WTC11 (cell line): ENCODE results near the gene XPR1. TPM values are rescaled to one million over a fixed set of nuclear protein-coding genes. Genes with fewer than 3 reads are reported as not detected.

ENCODE experiments used
- ATAC-seq: fragments of 200-7000 bp; cut with Tn5 transposase; 2 replicates; pipeline ENCODE4 v1.10.0; 2021; ENCODE audit warnings: mild to moderate bottlenecking, moderate library complexity
- CTCF ChIA-PET: fragments of 300-600 bp; sonication (Branson Sonifier 250); formaldehyde crosslinking; loops from one replicate; lab custom pipeline; 2021; ENCODE audit warnings: antibody characterized with exemption; lab: Charles Lee
- POLR2A ChIA-PET: fragments of 350-600 bp; sonication (Branson Sonifier 250); formaldehyde crosslinking; loops from one replicate; lab custom pipeline; 2021; ENCODE audit warnings: antibody characterized with exemption; lab: Charles Lee
- DNase-seq: peaks from one replicate; pipeline ENCODE4 v3.0.0; 2021; ENCODE audit warnings: low spot score
- H3K27ac Mint-ChIP-seq: 2 replicates; pipeline ENCODE4 v1.8.0; 2021; ENCODE audit warnings: mixed read lengths
- H3K27me3 Mint-ChIP-seq: 2 replicates; pipeline ENCODE4 v1.8.0; 2021; ENCODE audit warnings: low read depth, mild to moderate bottlenecking, moderate library complexity, mixed read lengths
- H3K36me3 Mint-ChIP-seq: 2 replicates; pipeline ENCODE4 v1.8.0; 2021; ENCODE audit warnings: mixed read lengths
- H3K4me1 Mint-ChIP-seq: 2 replicates; pipeline ENCODE4 v1.8.0; 2022; ENCODE audit warnings: mixed read lengths
- H3K4me3 Mint-ChIP-seq: 2 replicates; pipeline ENCODE4 v1.8.0; 2021; ENCODE audit warnings: mild to moderate bottlenecking, moderate library complexity, mixed read lengths
- H3K9me3 Mint-ChIP-seq: 2 replicates; pipeline ENCODE4 v1.8.0; 2021; ENCODE audit warnings: mixed read lengths
- ATF1 ChIP-seq: sonication (generic); formaldehyde crosslinking; IDR thresholded peaks from 2 replicates; pipeline ENCODE4 v1.8.1; 2023; ENCODE audit warnings: mild to moderate bottlenecking, moderate library complexity, missing genetic modification reagents
- E2F1 ChIP-seq: sonication (generic); formaldehyde crosslinking; IDR thresholded peaks from 2 replicates; pipeline ENCODE4 v1.8.0; 2022; ENCODE audit warnings: mild to moderate bottlenecking, missing genetic modification reagents
- ELF4 ChIP-seq: sonication (generic); formaldehyde crosslinking; IDR thresholded peaks from 2 replicates; pipeline ENCODE4 v1.8.1; 2022; ENCODE audit warnings: low read depth, mild to moderate bottlenecking, moderate library complexity, missing genetic modification reagents
- ESRRA ChIP-seq: sonication (generic); formaldehyde crosslinking; IDR thresholded peaks from 2 replicates; pipeline ENCODE4 v1.8.1; 2022; ENCODE audit warnings: mild to moderate bottlenecking, missing genetic modification reagents, borderline replicate concordance
- FOXJ3 ChIP-seq: sonication (generic); formaldehyde crosslinking; IDR thresholded peaks from 2 replicates; pipeline ENCODE4 v1.9.0; 2021; ENCODE audit warnings: missing genetic modification reagents, mild to moderate bottlenecking, borderline replicate concordance
- FOXK1 ChIP-seq: sonication (generic); formaldehyde crosslinking; IDR thresholded peaks from 2 replicates; pipeline ENCODE4 v1.8.0; 2022; ENCODE audit warnings: mild to moderate bottlenecking, moderate library complexity, missing genetic modification reagents
- MYBL2 ChIP-seq: sonication (generic); formaldehyde crosslinking; IDR thresholded peaks from 2 replicates; pipeline ENCODE4 v1.8.1; 2023; ENCODE audit warnings: mild to moderate bottlenecking, moderate library complexity, missing genetic modification reagents
- NFATC4 ChIP-seq: fragments of 250-450 bp; sonication (Bioruptor Pico); IDR thresholded peaks from 2 replicates; pipeline ENCODE4 v1.9.0; 2021; ENCODE audit warnings: mild to moderate bottlenecking
- PREB ChIP-seq: sonication (generic); formaldehyde crosslinking; IDR thresholded peaks from 2 replicates; pipeline ENCODE4 v1.8.1; 2022; ENCODE audit warnings: mild to moderate bottlenecking, missing genetic modification reagents, moderate library complexity, borderline replicate concordance
- SMAD3 ChIP-seq: sonication (generic); formaldehyde crosslinking; IDR thresholded peaks from 2 replicates; pipeline ENCODE4 v1.8.0; 2022; ENCODE audit warnings: missing genetic modification reagents, mild to moderate bottlenecking, borderline replicate concordance
- SMAD4 ChIP-seq: sonication (generic); formaldehyde crosslinking; IDR thresholded peaks from 2 replicates; pipeline ENCODE4 v1.8.0; 2022; ENCODE audit warnings: mild to moderate bottlenecking, missing genetic modification reagents
- TEAD4 ChIP-seq: sonication (generic); formaldehyde crosslinking; IDR thresholded peaks from 2 replicates; pipeline ENCODE4 v1.8.0; 2022; ENCODE audit warnings: mild to moderate bottlenecking, missing genetic modification reagents
- ZNF396 ChIP-seq: fragments of 250-450 bp; sonication (Bioruptor Pico); IDR thresholded peaks from 2 replicates; pipeline ENCODE4 v1.8.0; 2021; ENCODE audit warnings: mild to moderate bottlenecking, moderate library complexity, borderline replicate concordance
- total RNA-seq: library from RNA; stranded (reverse); gene quantifications from 3 replicates; pipeline ENCODE4 v1.2.3, GENCODE V29; 2021
- TF ChIP-seq, protein P1 (sequence below): sonication (generic); formaldehyde crosslinking; IDR thresholded peaks from 2 replicates; pipeline ENCODE4 v1.8.0; 2022; ENCODE audit warnings: mild to moderate bottlenecking, missing genetic modification reagents
- TF ChIP-seq, protein P2 (sequence below): fragments of 250-450 bp; sonication (Bioruptor Pico); conservative IDR thresholded peaks from 2 replicates; pipeline ENCODE4 v1.9.0; 2021; ENCODE audit warnings: mild to moderate bottlenecking
- TF ChIP-seq, protein P3 (sequence below): sonication (generic); formaldehyde crosslinking; IDR thresholded peaks from 2 replicates; pipeline ENCODE4 v1.8.1; 2022; ENCODE audit warnings: low read depth, missing genetic modification reagents, borderline replicate concordance
- TF ChIP-seq, protein P4 (sequence below): sonication (generic); formaldehyde crosslinking; IDR thresholded peaks from 2 replicates; pipeline ENCODE4 v1.8.1; 2023; ENCODE audit warnings: mild to moderate bottlenecking, missing genetic modification reagents
- TF ChIP-seq, protein P5 (sequence below): sonication (generic); formaldehyde crosslinking; IDR thresholded peaks from 2 replicates; pipeline ENCODE4 v1.8.1; 2023; ENCODE audit warnings: mild to moderate bottlenecking, missing genetic modification reagents

The XPR1 gene
- total RNA-seq, 1 experiment from 2014 or later: 34.6 TPM

DNA sequence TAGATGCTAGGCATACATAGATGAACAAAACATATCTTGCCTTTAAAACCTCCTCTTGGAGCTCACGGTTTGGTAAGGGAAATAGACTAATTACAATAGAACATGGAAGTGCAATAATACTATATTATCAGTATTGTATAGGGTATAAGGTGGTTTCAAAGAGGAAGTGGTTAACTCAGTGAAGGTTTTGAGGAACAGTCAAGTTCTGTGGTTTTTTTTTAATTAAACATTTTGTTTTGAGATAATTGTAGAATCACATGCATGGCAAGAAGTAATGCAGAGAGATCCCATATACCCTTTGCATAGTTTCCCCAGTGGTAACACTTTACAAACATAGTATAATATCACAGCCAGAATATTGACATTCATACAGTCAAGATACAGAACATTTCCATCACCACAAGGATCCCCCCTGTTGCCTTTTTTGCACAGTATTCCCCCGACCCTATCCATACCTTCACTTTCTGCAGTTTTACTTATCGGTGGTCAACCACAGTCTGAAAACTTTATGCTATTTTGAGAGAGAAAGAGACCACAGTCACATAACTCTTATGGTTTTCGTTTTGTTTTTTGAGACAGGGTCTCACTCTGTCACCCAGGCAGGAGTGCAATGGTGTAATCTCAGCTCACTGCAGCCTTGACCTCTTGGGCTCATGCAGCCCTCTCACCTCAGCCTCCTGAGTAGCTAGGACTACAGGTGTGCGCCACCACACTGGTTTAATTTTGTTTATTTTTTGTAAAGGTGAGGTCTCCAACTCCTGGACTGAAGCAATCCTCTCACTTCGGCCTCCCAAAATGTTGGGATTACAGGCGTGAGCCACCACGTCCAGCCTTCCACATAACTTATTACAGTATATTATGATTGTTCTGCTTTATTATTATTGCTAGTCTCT lies 220.4 kb downstream of the XPR1 start:
- peaks cover 2% of the 10 kb centered on the region; the same call in 1 of the 2 replicates for H3K36me3 Mint-ChIP-seq
- peaks cover 29% of the 10 kb centered on the region for H3K4me1 Mint-ChIP-seq
- ChIA-PET CTCF (interaction anchor here (1.9 kb wide), 1 partner anchor 11 kb away, joined by 6 read pairs; no protein-coding TSS in a partner anchor), POLR2A (interaction anchor here (0.5 kb wide), 1 partner anchor 1906 kb away, joined by 6 read pairs; no protein-coding TSS in a partner anchor)
- H3K9me3 Mint-ChIP-seq: no peaks in the 10 kb centered on the region
- no peak for DNase-seq
- no peak overlapping the region for H3K4me3 Mint-ChIP-seq
- H3K27me3 Mint-ChIP-seq: no peaks in the 10 kb centered on the region
- TF ChIP-seq FOXK1 (CRISPR knock-in tag) (no peak), ELF4 (no peak), SMAD4 (CRISPR knock-in tag) (no peak), PREB (no peak), SMAD3 (CRISPR knock-in tag) (no peak), TEAD4 (CRISPR knock-in tag) (no peak), ZNF396 (no peak), E2F1 (CRISPR knock-in tag) (no peak), ATF1 (CRISPR knock-in tag) (no peak), ESRRA (no peak), MYBL2 (CRISPR knock-in tag) (no peak), FOXJ3 (CRISPR knock-in tag) (no peak), NFATC4 (CRISPR knock-in tag) (no peak)
- TF ChIP-seq, protein P1, sequence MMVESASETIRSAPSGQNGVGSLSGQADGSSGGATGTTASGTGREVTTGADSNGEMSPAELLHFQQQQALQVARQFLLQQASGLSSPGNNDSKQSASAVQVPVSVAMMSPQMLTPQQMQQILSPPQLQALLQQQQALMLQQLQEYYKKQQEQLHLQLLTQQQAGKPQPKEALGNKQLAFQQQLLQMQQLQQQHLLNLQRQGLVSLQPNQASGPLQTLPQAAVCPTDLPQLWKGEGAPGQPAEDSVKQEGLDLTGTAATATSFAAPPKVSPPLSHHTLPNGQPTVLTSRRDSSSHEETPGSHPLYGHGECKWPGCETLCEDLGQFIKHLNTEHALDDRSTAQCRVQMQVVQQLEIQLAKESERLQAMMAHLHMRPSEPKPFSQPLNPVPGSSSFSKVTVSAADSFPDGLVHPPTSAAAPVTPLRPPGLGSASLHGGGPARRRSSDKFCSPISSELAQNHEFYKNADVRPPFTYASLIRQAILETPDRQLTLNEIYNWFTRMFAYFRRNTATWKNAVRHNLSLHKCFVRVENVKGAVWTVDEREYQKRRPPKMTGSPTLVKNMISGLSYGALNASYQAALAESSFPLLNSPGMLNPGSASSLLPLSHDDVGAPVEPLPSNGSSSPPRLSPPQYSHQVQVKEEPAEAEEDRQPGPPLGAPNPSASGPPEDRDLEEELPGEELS: no peak
- TF ChIP-seq, protein P2, sequence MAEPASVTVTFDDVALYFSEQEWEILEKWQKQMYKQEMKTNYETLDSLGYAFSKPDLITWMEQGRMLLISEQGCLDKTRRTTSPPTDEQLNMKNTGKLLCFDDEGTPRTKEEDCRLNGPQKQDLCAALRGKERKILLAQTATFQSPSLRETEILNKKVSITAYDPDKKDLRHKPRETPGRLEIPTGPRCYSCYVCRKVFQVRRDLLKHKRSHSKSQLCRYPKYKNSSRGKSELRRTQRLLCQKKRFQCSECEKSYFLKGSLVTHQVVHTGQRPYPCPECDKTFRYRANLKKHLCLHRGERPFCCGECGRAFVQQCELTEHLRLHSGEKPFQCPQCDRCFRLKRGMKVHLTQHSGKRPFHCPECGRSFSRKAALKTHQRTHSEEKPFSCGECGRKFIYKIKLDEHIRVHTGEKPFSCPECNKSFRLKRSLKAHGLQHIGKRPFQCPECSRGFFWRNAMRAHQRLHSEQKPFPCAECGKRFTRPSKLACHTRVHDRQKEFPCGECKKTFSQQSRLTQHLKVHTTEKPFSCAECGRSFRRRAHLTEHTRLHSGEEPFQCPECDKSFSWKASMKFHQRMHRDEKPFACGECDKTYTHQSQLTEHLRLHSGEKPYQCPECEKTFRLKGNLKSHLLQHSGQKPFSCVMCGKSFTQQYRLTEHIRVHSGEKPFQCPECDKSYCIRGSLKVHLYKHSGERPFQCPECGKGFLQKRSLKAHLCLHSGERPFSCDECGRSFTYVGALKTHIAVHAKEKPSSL: no peak
- TF ChIP-seq, protein P3, sequence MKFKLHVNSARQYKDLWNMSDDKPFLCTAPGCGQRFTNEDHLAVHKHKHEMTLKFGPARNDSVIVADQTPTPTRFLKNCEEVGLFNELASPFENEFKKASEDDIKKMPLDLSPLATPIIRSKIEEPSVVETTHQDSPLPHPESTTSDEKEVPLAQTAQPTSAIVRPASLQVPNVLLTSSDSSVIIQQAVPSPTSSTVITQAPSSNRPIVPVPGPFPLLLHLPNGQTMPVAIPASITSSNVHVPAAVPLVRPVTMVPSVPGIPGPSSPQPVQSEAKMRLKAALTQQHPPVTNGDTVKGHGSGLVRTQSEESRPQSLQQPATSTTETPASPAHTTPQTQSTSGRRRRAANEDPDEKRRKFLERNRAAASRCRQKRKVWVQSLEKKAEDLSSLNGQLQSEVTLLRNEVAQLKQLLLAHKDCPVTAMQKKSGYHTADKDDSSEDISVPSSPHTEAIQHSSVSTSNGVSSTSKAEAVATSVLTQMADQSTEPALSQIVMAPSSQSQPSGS (CRISPR knock-in tag): no peak
- TF ChIP-seq, protein P4, sequence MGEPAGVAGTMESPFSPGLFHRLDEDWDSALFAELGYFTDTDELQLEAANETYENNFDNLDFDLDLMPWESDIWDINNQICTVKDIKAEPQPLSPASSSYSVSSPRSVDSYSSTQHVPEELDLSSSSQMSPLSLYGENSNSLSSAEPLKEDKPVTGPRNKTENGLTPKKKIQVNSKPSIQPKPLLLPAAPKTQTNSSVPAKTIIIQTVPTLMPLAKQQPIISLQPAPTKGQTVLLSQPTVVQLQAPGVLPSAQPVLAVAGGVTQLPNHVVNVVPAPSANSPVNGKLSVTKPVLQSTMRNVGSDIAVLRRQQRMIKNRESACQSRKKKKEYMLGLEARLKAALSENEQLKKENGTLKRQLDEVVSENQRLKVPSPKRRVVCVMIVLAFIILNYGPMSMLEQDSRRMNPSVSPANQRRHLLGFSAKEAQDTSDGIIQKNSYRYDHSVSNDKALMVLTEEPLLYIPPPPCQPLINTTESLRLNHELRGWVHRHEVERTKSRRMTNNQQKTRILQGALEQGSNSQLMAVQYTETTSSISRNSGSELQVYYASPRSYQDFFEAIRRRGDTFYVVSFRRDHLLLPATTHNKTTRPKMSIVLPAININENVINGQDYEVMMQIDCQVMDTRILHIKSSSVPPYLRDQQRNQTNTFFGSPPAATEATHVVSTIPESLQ (CRISPR knock-in tag): no peak
- TF ChIP-seq, protein P5, sequence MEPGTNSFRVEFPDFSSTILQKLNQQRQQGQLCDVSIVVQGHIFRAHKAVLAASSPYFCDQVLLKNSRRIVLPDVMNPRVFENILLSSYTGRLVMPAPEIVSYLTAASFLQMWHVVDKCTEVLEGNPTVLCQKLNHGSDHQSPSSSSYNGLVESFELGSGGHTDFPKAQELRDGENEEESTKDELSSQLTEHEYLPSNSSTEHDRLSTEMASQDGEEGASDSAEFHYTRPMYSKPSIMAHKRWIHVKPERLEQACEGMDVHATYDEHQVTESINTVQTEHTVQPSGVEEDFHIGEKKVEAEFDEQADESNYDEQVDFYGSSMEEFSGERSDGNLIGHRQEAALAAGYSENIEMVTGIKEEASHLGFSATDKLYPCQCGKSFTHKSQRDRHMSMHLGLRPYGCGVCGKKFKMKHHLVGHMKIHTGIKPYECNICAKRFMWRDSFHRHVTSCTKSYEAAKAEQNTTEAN (CRISPR knock-in tag): no peak
- no peak overlapping the region for H3K27ac Mint-ChIP-seq
- no peak for ATAC-seq
